GM18858 (cell line): ENCODE results near the gene PCP2.

Source experiments
- ATAC-seq: cut with Tn5 transposase; IDR thresholded peaks from one replicate; pipeline ENCODE4 v1.9.1; 2021; ENCODE audit not compliant: unreplicated experiment

PCP2 gene

GRCh38 chr19:7600721-7601120, 32.8 kb downstream of the PCP2 start:
- ATAC-seq, result no peak

DNA sequence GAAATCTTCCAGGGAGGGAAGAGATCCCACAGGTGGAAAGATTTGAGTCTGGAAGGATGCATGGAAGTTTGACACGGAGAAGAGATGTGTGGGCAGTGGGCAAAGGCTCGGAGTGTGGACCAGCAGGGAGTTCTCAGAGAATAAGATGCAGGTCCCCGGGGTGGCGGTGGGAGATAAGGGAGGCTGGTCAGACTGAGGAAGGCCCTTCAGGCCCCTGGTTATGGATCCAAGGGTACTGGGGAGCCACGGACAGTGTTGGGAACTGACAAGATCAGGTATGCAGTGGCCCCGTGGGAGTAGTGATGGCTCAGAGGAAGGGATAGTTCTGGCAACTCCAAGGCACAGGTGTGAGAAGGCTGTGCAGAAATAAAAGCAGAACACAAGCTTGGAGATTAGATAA, 35.3 kb downstream of the PCP2 start:
- ATAC-seq, result no peak

GRCh38 chr19:7597689-7598088, 35.8 kb downstream of the PCP2 start:
- no peak for ATAC-seq

- ATAC-seq, result no peak
These were observed 37.1 kb downstream of the PCP2 start for GRCh38 chr19:7596211-7596937.

DNA sequence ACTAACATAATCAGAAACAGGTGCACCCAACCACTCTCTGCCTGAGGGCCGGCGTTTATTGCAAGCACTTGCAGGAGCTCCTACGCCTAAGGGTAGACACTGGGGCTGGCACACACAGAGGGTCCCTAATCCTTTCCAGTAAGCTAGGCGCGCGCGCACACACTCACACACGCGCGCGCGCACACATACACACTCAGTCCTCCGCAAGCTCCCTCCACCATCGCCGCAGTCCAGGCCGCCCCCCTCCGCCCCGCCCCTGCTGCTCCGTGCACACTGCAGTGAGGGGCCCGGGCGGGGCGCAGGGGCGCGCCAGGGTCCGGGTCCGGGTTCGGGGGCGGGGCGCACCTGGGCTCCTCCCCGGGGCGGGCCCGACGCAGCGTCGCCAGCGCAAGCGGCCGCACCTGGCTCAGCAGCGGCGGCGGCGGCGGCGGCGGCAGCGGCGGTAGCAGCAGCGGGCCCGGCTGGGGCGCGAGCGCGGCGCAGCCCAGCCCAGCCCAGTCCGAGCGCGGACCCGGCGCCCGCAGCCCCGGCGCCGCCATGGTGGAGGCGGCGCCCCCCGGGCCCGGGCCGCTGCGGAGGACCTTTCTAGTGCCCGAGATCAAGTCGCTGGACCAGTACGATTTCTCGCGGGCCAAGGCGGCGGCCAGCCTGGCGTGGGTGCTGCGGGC, 37.9 kb downstream of the PCP2 start, which contains the start of gene CAMSAP3:
TSS of gene CAMSAP3 (plus strand) at position 398 of the 668 bp plus-strand sequence. CDS start at position 538, 140 bp downstream.
- ATAC-seq, result no peak

DNA sequence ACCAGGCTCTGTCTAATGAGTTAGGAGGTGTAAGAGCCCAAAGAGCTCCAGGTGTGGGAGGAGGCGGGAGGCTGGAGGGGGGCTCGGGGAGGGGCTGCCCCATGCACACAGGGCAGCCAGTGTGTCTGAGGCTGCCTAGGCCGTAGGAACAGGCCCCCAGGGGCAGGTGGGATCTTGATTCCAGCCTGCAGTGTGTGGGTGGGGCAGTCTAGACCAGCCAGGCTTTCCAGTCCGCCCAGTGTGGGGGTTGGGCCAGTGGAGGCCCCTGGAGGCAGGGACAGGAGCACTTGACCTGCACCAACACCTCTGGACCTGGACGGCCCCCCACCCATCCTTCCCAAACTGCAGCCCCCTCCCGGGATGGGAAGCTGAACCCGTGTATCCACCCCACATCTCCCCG, 43.3 kb downstream of the PCP2 start:
- ATAC-seq, result no peak

DNA sequence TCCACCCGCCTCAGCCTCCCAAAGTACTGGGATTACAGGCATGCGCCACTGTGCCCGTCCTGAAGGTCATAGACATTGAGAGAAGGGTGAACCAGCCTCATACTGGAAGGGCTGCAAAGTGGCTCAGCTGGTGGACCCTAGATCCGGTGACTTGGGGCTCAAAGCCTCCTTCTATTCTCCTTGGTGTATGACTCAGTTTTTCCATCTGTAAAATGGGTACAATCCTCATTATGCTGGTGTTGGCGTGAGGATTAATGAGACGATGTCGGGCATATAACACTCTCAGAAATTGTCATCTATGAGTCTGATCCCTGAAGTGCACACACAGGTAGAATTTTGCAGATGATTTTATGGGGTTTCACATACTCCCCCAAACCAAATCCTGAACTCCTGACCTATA, 43.7 kb downstream of the PCP2 start:
- no peak for ATAC-seq

DNA sequence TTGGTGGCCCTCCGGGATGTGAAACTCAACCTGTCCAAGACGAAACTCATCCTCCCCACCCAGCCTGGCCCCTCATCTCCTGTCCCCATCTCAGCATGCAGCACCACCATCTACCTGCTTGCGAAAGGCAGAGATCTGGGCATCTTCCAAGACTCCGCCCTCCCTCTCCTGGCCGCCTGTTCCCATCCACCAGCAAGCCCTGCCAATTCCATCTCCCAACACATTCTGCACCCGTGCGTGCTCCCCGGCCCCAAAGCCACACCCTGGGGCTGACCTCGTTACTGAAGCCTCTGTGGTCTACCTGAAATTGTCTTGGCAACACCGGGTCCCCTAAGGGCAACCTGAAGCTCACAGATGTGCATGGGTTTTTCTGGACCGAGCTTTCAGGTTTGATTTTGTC, 51.1 kb downstream of the PCP2 start:
- no peak for ATAC-seq
